Stimulated activated naive CD4-positive, alpha-beta T cell treated with Interleukin-2 at 50 U/mL for 16 hours (primary cell): ENCODE data around the gene RAB37.

ENCODE experiments used
- DNase-seq: peaks from one replicate; lab custom pipeline; 2025; lab: John Stamatoyannopoulos, UW

Gene RAB37

DNA sequence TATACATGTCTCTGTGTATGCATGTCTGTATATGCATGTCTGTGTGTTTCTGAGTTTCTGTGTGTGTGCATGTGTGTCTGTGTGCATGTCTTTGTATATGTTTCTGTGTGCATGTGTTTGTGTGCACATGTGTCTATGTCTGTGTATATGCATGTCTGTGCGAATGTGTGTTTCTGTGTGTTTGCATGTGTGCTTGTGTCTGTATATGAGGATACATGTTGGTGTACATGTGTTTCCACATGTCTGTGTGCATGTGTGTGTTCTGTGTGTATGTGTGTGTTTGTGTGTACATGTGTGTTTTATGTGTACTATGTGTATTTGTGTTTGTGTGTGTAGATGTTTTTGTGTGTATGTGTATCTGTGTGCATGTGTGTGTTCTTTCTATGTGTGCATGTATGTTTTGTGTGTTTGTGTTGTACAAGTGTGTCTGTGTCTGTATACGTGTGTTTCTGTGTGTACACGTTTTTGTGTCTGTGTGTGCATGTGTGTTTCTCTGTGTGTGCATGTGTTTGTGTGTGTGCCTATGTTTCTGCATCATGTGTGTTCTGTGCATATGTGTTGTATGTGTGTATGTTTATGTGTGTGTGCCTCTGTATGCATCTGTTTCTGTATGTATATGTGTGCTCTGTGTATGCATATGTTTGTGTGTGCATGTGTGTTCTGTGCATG, 8.9 kb upstream of the RAB37 start:
- DNase-seq = no peak

DNA sequence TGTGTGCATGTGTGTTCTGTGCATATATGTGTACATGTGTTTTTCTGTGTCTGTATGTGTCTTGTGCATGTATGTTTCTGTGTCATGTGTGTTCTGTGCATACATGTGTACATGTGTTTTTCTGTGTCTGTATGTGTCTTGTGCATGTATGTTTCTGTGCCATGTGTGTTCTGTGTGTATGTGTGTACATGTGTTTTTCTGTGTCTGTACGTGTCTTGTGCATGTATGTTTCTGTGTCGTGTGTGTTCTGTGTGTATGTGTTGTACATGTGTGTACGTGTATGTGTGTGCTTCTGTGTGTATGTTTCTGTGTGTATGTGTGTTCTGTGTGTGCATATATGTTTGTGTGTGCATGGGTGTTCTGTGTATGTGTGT, 8.4 kb upstream of the RAB37 start:
- no peak for DNase-seq

DNA sequence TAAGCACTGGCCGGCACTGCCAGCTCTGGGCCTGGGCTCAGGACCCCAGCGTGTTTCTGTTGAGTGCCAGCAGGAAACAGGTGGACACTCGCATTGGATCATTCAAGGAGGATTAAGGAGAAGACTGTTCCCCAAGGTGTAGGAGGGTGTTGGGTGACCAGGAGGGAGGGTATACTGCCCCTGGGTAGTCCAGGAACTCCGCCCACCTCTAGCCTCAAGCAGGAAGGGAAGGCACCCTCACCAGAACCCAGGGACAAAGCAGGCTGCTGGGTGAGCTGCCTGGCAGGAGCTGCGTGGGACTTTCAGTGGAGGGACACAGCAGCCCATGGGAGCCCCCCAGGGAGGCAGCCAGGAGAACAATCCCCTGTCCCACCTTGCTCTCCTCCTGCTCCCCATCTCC, 7.7 kb upstream of the RAB37 start:
- no peak for DNase-seq

DNA sequence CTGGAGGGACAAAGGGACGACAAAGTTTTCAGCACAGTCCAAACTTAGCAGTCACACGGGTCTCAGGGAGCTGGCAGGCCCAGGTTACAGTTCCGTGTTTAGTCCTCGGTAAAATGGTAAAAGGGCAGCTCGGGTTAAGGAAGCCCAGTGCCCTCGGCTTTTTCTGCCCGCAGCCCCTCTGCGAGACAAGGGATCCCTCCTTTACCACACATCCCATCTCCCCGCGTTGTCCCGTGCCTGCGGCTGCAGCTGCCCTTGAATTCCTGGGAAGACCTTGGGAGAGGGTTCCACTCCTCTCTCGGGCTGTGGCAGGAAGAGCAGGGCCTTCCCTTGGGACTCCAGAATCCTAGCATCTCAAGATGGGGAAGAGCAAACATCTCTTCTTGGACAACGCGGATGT, 7.2 kb upstream of the RAB37 start:
- DNase-seq = no peak

DNA sequence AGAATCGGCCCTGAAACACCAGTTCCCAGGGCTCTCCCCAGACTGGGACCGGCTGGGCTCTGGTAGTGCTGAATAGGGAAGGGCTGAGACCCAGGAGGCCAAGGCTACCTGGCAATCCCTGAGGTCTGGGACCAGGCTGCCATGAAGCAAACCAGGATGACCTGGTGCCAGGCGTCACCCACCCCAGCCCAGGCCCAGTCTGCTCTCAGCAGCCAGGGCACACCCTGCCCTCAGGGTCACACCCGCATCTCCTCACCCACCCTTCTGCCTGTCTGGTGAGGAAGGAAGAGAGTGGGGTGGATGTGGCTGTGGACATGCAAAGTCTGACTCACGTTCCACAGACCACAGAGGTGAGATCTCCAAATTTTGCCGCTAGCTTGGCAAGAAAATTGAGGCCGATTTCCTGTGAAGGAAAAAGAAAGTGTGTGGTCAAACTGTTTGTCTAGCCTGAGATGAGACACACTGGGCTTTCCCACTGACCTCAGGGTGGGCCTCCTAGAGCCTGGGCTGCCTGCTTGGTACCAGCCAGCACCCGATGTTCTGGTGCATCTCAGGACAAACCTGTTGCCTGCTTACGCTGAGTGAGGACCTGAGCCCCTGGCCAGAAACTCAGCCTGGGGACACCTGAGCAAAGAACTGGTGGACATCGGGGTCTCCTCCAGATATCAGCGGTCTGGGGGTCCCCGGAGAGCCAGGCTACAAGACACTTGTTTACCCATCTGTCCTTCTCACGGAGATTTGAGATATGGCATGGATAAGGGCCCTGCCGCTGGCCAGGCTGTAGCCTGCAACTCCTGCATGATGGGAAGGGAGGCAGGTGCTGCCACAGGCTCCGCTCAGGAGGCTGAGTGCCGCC, 6.3 kb upstream of the RAB37 start:
- DNase-seq = peak; percentile 48

DNA sequence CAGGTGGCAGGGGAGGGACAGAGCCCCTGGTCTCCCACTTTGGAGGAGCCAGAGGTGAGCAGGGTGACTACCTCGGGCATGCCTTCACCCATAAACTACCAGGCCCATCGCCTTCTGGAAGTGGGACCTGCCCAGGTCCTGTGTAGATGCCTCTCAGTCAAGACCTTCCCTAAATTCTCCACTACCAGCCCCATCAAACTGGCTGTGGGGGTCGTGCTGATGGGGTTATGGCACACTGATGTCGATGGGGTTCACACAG, 5.8 kb upstream of the RAB37 start:
- DNase-seq = no peak

DNA sequence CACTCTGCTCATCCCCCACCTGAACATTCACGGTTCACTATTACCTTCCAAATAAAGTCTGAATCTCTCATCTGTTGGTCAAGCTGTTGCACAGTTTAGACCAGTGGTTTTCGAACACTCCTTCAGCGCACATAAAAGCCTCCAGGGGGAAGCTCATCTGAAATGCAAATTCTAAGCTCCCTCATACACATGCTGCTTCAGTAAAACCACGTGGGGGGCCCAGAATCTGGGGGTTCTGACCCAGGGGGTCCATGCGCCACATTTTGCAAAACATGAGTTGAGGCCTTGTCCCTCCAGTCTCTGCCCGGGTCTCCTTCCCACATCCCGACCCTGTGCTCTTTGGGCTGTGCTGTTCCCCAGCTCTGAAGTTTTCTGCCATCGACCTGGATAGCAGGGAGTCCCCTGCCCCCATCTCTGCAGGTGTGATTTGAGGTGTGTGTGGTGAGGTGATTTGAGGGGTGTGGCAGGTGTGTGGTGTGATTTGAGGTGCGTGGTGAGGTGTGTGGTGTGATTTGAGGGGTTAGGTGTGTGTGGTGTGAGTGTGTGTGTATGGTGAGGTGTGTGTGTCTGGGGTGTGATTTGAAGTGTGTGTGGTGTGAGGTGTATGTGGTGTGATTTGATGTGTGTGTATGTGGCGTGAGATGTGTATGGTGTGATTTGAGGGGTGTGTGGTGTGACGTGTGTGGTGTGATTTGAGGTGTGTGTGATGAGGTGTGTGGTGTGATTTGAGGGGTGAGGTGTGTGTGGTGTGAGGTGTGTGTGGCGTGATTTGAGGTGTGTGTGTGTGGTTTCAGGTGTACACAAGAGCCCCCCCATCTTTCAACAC, 4.8 kb upstream of the RAB37 start:
- DNase-seq = no peak

DNA sequence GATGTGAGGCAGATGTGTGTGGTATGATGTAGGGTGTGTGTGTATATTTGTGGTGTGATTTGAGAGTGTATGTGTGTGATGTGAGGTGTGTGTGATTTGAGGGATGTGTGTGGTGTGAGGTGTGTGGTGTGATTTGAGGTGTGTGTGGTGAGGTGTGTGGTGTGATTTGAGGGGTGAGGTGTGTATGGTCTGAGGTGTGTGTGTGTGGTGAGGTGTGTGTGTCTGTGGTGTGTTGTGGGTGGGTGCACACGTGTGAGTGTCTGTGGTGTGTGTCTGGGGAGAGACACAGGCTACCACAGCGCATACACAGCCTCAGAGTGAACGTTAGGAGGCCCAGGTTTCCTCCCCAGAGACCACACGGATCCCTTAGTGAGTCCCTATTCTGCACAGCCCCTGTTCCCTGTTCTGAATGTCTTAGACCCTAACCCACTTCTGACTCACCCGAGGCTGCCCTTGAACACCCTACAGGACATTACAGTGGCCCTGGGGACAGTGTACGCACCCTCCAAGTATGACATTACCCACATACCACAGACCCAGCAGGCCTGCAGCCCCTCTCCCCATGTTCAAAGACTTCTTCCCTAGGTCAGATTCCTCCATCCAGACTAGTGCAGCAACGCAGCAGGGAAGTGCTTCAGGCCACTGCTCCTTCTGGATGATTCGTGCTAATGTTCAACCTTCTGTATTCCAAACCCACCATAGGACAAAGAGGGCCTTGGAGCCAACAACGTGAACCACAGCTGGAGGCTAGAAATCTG, 3.5 kb upstream of the RAB37 start:
- DNase-seq = no peak

DNA sequence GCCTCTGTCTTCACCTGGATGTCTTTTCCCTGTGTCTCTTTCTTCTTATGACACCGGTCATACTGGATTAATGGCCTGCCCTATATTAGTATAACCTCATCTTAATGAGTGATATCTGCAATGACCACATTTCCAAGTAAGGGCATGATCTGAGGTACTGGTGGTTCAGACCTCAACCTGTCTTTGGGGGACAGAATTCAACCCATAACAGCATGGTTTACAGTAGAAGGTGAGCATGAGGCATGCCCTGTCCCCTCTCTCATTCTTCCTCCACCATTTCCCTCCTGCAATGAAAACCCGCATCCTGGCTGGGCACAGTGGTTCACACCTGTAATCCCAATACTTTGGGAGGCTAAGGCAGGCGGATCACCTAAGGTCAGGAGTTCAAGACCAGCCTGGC, 2.8 kb upstream of the RAB37 start:
- DNase-seq = no peak

DNA sequence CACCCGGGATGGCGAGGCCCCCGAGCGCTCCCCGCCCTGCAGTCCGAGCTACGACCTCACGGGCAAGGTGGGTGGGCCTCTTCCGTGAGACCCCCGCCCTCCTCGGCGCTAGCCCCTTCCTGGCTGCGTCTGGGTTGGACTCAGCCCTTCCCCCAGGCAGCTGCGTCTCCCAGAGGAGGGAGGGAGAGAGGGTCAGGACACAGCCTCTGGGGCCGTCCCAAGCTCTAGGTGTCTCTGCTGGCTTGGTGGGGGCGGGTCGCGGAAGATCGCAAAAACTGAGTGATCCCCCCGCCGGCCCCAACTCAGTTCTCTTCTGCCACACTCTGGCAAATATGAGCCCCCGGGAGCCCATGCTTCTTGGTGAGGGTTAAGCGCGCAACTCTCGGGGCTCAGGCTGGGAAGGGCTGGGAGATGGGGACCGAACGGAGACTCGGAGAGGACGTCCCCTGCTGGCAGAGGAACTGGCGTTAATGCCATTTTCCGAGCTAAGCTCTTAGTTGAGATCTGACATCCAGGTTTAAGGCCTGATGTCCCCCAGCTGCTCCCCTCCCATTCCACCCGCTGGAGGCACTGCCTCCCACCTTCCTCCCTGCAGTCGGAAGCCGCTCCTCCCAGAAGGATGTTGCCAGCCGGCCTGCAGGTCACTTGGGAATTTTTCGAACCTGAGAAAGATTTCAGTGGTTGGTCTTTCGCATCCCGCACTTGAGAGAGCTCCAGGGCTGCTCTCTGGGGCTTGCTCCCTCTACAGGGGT, 419 bp downstream of the RAB37 start:
- DNase-seq = peak; percentile 27

DNA sequence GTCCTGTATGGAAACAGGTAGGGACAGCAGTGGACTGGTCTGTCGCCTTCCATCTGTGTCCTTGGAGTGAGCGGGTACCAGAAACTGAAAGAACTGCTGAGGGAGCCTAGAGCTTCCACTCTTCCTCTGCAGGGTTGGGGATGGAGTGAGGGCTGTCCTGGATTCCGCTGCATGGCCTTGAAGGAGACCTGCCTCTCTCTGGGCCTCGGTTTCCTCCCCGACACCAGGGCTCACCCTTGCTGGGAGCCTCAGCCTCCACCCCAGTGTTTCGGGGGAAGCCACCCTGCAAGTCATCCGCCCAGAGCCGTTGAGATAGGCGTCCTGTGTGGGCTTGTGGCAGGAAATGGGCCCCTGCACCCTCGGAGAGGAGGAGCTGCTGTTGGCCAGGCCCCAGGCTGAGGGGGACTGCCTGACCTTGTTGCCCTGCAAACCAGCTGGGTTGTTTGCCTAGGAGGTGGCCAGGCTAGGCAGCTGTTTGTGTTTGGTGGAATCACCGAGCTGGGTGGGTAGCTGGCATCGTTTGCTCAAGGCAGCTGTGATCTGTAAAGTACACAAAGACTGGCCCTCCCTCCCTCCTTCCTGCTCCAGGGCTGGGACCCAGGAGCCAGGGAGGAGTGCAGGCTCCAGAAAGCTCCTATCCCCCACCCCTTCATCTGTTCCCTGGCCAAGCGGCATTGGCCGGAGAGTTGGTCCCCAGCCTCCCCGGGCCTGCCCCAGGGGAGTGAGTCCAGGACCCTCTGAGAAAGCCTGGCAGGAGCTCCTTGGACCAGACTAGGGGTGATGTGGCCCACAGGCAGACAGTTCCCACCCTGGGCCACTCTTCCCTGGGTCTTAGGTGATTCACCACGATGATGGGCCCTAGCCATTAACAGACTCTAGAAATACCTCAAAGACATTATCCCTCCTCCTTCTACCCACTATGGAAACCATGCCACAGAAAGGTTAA, 1.3 kb downstream of the RAB37 start:
- peak; percentile 72 for DNase-seq

DNA sequence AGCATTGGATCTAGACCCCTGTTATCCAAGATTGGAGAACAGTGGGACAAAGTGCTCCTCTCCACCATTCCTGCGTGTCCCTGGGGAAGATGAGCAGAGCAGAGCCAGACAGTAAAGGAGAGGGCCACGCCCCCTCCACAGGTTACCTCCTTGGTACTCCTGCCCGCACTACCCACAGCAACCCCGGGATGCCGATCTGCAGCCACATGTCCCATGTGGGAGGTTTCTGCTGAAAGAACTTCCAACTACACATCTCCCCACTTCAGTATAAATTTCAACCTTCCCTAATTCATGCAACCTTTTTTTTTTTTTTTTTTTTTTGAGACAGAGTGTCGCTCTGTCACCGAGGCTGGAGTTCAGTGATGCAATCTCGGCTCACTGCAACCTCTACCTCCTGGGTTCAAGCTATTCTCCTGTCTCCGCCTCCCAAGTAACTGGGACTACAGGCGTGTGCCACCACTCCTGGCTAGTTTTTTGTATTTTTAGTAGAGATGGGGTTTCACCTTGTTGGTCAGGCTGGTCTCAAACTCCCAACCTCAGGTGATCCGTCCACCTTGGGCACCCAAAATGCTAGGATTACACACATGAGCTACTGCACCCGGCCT, 2.3 kb downstream of the RAB37 start:
- no peak for DNase-seq

DNA sequence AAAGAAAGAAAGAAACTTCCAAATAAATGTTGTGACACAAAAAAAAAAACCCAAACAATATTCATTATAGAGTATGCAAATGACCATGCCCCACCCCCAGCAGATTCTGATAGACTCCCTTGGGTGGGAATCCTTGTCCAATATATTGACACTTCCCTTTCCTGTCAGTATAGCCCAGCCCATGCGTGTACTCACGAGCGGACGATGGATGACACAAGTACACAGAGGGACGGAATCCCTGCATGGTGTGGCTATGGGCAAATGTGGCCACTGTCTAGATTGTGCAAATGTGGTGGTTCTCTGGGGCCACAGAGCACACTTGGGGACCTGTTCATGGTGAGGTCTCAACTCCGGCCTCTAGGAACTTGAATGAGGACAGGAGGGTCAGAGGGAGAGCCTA, 3.1 kb downstream of the RAB37 start:
- DNase-seq = no peak

DNA sequence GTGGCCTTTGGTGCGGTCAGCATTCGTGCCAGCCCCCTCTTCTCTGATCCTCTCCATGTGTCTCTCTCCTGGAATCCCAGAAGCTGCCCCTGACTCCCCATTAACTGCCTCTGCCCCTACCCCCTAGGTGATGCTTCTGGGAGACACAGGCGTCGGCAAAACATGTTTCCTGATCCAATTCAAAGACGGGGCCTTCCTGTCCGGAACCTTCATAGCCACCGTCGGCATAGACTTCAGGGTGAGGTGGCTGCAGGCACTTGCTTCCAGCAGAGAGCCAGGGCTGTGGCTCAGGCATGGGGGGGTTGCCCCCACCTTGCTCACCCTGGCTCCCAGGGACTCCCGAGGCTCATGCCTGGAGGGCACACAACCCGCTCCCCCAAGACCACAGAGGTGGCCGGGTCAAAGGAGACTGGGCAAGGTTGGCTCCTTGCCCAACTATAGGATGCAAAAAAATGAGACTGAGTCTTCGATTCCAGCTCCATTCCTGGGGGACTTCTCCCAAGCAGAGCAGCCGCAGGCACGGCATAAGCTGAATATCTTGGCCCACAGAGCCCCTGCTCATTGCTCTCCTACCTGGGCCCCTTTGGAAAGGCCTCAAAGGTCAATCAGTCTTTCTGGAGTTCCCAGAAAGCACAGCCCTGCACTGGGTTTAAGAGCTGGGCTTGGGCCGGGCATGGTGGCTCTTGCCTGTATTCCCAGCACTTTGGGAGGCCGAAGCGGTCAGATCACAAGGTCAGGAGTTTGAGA, 3.8 kb downstream of the RAB37 start:
- no peak for DNase-seq

DNA sequence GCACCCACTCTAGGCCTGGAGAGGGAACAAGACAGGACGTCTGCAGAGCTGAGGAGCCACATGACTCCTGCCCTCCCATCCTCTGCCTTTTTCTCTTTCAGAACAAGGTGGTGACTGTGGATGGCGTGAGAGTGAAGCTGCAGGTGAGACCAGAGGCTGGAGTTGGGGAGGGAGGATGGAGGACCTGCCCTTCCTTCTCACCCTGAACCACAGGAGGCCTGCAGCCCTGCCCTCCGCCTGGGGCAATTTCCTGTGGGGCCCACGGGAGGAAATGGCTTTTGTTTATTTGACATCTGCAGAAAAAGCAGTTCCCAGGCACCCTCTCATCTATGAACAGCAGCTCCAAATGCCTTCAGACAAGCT, 5.1 kb downstream of the RAB37 start:
- DNase-seq = peak; percentile 29

DNA sequence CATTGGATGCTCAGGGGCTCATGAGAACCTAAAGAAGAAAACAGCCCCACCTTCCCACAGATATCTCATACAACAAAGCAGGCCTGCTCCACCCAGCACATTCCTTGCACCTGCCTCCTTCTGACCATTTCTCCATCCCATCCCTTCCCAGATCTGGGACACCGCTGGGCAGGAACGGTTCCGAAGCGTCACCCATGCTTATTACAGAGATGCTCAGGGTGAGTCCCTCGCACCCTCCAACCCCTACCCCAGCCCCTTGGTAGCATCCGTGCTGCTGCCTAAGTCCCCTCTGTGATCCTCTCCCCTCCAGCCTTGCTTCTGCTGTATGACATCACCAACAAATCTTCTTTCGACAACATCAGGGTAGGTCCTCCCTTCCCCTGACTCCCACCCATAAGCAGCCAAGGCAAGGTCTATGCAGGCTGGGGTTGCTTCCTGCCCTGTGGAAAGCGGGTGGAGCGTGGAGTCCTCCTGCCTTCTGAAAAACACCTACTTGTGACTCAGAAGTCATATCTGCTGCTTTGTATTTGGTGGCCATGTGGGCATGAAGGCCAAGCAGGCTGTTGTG, 6.0 kb downstream of the RAB37 start:
- DNase-seq = no peak

DNA sequence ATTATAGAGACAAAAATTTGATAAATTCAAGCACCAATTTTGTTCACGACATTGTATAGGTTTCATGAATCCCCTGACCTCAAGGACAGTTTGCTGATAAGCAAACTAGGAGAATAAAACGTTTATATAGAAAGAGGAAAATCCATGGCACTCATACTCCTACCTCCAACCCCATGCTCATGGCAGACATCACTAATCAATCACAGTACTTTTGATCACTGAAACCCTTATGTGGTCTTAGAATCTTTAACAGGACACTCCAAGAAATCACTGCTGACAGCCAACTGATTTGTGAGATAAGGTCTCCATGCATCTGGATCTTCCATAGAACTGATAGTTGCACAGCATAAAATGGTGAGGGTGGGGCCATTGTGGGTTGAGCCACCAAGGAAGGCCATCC, 6.7 kb downstream of the RAB37 start:
- no peak for DNase-seq

DNA sequence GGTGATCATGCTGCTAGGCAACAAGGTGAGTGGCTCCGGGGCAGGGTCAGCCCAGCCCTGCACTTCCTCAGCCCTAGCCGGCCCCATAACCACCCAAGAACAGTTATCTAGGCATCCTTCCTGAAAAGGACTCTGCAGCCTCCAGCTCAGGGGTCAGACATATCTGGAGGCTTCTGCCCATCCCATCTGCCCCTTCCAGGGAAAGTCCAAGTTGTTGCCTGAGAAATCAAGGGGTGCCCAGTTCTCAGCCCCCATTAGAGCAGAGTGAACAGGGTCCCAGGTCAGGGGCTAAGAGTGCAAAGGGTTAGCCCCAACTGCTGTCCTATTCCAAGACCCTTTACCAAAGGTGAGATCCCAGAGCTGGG, 7.3 kb downstream of the RAB37 start:
- no peak for DNase-seq
